Heart left ventricle (tissue), 13 donors: ENCODE results near the gene TNRC6A.

Experiments
- CTCF ChIP-seq, 12 donors: fragments of 200-600 bp; sonication (generic) in 4 of 12; IDR thresholded peaks; one replicate each; pipeline versions ENCODE4 v1.5.0 to v1.8.0; 2018 to 2022; ENCODE audit warnings: antibody characterized with exemption in 12 of 12, mild to moderate bottlenecking in 5 of 12
- POLR2A ChIP-seq, 2 donors: fragments of 450-650 bp; IDR thresholded peaks; one replicate each; pipeline ENCODE4 v1.6.1; 2017; ENCODE audit warnings: antibody characterized with exemption in 2 of 2, mild to moderate bottlenecking in 2 of 2, moderate library complexity in 2 of 2
- donor health status: ischemic (EF 13 %, LVEDD 7.1; RV severe dilation, severe dysfunction).
- donor health status: DM: no; HTN: yes; CAD: no.
- donor health status: DM: no; HTN: no; CAD: no.
- donor health status: ischemic (EF 25% LVEDD 6.9; RV normal size, moderate dysfunction).
- donor health status: ischemic (EF 25% LVEDD 5.7; RV mildly dilated, moderate dysfunction).
- donor health status: ischemic (EF 35%, LVEDD 5.7; RV mildly dilated, moderate dysfunction).
- donor health status: nonischemic (EF 11% LVEDD 7.7; RV severe dilation, severe dysfunction).
- donor health status: DM: yes; HTN: yes; CAD: no.
- donor health status: PGD.
- donor health status: ischemic (EF 29% LVEDD 5.4; RV normal size, mild dysfunction).
- donor health status: nonischemic (EF 23%, LVEDD 6.1; RV moderate dilation, normal function).

GRCh38 chr16:24863582-24864437, 134.4 kb downstream of the TNRC6A start:
- TF ChIP-seq CTCF (IDR thresholded peaks at IDR 0.05) = no peak
- no peak for TF ChIP-seq POLR2A (IDR thresholded peaks at IDR 0.05)
